Germinal center (tissue), 1 donor: ENCODE results near the gene WSCD1.

Experiments used
- DNase-seq: peaks from one replicate; pipeline ENCODE4 v3.0.0; 2012; ENCODE audit warnings: mixed read lengths, low spot score

WSCD1 gene

DNA sequence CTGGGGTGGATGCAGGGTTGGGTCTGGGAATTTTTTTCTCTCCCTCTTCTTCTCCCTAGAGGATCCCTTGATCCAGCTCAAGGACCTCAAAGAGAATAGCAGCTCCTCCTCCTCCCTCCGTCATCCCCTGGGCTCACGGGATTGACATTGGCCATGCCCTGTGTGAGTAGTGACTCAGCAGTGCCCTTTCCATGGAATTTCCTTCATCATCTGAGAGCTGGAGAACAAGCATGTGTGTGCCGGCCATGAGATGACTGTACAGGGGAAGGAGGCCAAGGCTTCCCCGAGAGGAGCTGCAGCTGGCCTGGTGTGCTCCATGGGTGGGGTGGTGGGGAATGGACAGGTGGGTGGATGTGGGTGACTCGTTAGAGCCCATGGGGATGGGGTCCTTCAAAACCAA is 8.9 kb upstream of the WSCD1 start:
- DNase-seq: no peak

DNA sequence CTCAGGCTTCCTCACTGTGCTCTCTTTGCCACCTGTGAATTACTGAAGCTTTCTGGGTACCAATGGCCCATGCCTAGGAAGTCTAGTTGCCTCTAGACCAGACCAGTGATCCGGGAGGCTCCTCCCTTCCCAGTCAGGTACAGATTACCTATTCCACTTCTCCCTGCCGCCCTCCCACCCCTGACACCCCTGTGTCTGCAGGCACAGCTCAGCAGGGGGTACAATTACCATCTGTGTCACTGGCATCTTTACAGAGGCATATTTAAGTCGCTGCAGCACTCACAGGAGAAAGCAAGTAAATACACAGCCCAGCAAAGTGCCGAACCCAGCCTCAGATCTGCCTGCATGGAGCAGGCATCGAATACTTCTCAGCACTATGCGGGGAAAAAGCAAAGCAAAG is 5.3 kb upstream of the WSCD1 start:
- no peak for DNase-seq

DNA sequence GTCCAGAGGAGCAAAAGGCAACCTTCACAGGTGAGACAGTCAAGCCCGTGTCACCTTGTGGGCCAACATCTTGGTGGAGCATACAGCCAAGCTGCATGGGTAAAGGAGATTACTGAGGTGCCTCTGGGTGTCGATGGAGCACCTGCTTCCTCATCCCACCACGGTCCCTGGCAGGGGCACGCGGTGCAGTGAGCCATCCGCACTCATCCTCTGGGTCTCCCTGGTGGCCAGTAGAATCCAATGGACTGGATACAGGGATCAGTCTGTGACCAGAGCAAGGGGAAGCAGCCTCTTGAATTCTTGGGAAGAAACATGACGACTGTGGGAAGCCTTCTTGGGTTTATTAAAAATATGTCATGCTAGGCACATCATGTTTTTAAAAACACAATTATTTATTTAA is 4.8 kb upstream of the WSCD1 start:
- DNase-seq: no peak

DNA sequence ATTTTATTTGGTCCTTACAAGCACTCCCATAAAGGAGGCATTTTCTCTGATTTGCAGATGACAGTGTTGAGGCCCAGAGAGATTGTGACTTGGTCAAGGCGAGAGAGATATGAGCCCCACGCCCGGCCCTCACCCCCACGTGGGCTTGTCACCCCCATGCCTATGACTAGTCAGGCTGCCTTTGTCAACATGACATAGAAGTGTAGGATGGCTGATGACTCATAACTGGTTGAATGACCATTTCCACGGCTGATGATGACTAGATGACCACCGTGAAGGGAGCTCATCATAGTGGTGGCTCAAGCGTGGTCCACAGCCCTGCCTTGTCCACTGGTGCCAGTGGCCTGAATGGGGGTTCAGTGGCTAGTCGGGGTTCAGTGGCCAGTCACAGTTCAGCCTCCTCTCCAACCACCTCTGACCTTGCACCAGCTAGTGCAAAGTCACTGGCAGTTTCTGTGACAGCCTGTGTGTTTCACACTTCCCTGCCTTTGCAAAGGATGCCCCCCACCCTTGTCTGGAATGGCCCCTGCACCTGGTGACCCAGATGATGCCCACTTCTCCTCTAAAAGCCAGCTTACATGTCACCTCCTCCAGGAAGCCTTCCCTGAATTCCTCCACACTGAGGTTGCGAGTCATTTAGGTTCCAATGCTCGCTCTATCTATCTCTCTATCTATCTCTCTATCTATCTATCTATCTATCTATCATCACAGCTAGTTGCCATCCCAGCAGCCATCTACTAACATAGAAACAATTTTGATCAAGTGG is 3.8 kb upstream of the WSCD1 start:
- DNase-seq: no peak

DNA sequence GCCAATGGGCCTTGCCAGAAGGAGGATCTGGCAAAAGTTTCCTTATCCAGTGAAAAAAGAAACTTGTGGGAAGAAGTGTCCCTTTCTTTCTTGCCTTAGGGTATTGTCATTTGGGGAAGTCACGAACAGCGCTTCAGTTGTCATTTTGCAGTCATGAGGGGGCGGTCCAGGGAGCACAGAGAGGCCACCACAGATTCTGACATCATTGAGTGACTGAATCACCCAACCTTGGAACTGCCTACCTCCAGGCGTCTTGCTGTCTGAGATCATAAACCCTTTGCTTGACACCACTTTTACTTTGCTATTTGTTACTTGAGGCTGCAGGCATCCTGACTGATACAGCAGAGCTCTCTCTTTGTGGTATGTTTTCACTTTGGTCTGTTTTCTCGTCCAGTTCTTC is 3.1 kb upstream of the WSCD1 start:
- DNase-seq: no peak

DNA sequence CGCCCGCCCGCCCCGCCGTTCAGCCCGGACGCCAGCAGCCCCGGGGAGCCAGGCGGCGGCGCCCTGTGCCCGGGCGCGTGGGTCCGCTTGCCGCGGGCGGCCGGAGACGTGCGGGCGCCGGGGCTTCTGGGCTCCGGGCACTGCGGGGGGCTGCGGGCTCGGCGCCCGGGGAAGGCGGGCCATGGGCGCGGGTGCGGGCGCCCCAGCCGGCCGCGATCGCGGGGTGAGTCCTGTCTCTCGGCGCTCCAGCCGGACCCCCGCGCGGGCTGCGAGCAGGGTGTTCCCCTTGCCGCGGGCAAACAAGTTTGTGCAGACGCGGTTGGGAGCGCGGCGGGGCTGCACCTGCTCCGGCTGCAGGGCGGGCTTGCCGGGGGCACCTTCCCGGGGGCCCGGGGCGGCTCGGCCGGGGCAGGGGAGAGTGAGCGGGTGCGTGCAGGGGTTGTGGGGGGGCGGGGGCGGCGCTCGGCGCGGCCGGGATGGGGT is 292 bp downstream of the WSCD1 start:
- DNase-seq: no peak

DNA sequence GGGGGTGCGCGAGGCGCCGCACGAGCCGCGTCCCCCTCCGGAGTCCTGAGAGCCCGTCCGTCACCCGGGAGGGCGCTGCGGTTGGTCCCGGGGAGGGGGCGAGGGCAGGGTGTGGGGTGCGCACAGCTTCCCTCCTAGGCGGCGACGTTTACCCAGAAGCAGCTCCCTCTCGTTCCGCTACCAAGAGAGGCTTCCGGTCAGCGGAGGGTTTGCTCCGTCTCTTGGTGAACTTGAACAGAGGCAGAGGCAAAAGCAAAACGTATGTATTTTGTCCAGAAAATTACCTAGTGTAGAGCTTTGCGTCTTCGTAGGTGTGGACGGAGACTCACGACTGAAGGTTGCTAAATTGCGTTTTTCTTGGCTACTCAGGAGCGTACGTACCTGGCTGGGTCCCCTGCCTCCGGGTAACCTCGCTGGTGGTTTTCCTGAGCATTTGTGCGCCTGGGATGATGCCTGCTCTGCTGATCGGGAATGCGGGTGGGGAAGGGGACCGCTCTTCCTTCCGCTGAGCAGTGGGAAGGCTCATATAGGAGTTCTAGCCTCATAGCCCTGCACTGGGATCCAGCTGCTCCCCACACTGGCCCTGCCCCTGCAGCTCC is 833 bp downstream of the WSCD1 start:
- DNase-seq: no peak

DNA sequence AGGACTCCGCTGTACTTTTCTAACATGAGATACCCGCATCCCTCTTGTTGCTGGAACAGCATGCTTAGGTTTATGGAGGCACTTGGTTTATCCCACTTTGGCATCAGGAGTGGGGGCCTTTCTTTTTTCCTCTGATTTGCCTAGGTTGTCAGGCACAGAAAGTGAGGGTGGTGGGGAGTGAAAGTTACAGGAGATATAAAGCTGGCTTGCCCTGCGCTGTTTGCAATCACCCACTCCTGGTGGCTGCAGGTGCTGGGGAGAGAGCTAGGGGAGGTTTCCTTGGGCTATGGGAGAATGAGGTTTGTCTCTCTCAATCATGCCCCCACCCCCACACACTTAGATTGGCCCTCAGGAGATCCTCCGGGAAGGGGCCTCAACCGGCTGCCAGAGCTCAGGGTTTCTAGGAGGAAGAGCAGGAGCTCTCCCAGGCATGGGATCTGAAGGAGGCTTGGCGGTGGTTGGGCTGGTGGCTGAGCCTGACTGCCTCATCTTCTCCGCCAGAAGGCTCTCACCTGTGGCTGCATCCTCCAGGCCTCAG is 1.4 kb downstream of the WSCD1 start:
- DNase-seq: no peak

DNA sequence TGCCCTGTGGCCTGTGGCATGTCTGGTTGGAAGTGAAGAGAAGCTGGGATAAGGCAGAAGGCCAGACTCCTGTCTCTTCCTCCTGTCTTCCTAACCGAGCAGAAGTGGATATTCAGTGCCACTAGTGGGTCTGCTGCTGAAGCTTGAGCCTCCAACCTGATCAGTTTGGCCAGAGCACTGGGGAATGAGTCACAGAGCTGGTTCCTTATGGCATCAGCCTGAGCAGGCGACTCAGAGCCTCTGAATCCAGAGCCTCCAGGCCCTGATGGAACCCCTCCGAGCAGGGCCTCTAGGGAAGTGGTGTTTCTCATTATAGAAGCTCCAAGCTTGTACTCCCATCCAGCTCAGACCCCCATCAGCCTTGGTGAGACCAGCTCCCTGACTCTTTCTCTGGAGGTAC is 2.0 kb downstream of the WSCD1 start:
- no peak for DNase-seq

DNA sequence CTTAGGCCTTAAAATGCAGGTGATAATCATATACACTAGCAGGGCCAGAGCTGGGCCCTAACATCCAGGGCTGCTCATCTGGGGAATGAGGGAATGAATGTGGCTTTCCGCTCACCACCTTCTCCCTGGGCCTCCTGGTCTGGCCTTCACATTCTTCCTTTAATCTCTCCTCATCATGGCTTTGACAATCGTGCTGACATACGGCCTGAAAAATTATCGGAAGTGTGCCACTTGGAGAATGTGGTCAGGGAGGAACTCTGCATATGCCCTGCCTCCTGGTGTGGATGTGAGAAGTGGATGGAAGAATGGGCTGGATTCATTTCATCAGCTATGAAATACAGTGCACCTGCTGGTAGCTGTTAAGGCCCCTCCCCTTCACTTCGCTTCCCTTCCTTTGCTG is 2.4 kb downstream of the WSCD1 start:
- DNase-seq: no peak

DNA sequence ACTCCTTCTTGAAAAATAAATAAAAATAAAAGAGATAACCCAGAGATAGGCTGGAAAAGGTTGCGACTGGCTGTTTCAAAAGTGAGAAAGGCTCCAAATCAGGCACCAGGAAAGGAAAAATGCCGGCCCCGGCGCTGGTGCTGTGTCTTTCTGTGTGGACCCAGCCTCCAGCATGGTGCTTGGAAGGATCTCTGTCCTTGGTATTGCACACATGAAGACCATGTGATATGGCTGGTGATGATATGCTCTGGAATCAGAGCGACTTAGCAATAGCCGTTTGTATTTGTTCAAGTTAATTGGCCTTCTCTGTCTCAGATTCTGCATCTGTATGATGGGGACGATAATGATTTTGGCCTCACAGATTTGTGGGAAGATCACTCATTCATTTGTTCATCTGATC is 3.4 kb downstream of the WSCD1 start:
- no peak for DNase-seq

DNA sequence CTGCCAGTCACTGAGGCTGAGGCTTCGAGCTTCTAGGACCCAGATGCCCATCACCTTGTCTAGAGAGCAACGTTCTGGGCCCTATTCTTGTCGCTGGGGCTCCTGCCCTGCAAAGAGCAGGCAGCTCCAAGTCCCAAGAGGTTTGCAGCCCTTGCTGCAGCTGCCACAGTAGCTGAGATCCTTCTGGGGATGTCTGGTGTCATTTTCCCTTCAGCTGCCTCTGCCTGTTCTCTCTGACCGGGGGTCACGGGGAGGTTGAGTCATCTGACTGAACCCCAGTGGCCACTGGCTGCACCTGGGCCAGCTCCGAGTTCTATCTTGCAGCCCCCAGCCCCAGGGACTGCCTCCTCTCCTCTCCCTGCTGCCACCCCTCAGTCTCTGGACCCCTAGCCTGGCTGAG is 4.9 kb downstream of the WSCD1 start:
- DNase-seq: no peak

DNA sequence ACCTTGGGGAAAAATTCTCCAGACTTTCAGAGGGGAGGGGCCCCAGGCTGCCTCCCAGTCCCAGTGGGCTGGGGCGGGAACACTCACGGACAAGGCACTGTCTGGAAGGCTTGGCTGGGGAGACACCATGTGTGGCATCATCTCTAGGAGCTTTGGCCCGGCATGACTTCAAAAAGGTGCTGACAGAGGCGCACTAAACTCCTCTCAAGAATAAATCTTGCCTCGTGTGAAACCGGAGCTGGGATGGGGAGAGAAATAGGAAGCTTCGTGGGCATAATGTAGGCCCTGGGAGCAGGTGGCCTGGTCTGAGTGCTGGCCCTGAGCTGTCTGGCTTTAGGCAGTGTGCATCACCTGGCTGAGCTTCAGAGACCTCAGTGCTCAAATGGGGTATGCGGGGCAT is 5.7 kb downstream of the WSCD1 start:
- no peak for DNase-seq

DNA sequence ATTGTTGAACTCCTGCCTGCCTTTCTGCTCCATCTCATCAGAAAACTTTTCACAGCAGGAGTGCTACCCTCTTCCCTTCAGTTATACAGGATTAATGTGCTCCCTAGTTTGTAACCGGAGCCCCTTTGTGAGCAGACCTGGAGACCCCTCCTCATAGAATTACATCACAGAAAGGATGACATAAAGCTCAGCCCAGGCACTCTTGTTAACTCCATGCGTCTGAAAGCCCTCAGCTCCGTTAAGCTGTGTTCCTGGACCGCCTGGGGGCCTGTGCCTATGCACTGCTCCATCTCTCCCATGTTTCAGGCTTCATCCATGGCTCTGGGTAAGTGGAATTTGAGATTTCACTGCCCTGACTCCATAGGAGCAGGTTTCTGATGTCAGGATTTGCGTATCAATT is 7.6 kb downstream of the WSCD1 start:
- no peak for DNase-seq

DNA sequence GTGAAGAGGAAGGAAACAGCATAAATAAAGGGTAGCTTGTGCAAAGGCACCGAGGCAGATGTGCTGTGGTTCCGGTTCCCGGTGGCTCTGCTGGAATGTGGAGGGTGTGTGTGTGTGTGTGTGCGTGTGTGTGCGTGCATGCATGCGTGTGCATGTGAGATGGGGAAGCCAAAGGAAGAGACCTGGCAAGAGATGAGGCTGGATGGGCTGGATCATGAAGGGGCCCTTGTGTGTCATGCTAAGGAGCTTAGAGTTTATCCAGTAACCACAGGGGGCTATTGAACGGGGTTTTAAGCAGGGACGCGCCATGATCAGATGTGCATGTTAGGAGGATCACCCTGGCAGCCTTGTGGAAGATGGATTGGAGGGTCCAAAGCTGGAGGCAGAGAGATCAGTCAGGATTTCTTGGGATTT is 8.3 kb downstream of the WSCD1 start:
- DNase-seq: no peak

DNA sequence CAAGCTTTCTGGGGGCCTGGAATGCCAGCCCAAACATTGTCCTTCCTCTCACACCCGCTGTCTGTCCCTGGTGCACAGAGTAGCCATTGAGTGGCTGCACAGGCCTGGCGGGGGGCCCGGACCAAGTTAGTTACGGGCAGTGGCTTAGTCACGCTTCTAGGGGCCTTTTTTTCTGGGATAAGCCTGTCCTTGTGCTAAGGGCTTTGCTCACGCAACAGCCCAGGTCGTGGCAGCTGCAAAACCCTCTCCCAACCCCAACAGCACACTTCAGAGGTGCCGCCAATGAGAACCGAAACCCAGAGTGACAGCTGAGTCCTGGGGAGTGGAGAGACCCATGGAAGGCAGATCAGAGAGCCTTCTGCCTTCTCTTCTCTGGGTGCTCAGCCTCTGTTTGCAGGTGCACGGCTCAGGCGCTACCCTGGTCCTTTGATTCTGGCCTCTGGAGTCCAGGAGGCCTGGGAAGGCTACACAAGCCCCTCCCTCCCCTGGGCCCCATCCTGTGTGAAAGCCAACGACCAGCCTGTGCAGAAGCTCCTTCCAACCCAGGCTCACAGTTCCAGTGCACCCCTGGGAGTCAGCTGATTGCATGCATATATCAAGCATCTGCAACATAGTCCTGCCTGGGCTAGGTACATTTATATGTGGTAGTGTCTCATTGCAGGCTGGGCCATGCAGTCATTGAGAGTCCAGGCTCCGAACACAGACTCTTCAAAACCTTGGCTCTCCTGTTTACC is 9.1 kb downstream of the WSCD1 start:
- DNase-seq: no peak

DNA sequence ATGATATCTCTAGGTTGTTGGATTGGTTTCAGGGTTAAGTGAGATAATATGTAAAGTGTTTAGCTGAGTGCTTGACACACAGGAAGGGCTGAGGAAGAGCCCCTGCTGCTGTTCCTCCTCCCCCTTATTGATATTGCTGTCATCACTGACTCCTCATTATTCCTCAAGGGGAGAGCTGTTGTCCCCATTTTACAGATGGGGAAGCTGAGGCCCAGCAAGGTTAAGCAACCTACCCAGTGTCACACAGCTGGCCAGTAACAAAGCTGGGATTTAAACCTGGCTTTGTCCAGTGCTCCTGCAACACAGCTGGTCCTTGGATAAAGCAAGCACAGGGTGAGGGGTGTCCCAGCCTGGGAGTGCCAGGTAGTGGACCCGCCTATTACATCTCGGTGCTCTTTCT is 9.8 kb downstream of the WSCD1 start:
- no peak for DNase-seq

DNA sequence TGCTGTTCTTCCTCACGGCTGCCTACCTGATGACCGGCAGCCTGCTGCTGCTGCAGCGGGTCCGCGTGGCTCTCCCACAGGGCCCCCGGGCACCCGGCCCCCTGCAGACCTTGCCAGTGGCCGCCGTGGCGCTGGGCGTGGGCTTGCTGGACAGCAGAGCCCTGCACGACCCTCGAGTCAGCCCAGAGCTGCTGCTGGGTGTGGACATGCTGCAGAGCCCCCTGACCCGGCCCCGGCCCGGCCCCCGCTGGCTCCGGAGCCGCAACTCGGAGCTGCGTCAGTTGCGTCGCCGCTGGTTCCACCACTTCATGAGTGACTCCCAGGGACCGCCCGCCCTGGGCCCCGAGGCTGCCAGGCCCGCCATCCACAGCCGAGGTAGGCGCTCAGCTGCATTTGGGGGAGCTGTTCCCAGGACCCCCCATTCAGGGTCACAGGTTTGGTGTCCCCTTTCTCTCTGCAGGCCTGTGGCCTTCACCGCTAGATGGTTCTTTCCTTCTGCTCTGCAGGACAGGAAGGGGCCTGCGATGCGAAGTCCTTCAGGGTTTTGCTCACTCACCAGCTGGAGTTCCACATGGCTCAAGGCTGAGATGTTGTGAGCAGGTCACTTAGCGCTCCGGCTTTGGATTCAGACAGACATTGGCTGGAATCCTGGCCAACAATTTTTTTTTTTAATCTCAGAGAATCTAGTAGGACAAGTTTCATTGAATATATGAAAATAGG is 10.7 kb downstream of the WSCD1 start:
- no peak for DNase-seq

DNA sequence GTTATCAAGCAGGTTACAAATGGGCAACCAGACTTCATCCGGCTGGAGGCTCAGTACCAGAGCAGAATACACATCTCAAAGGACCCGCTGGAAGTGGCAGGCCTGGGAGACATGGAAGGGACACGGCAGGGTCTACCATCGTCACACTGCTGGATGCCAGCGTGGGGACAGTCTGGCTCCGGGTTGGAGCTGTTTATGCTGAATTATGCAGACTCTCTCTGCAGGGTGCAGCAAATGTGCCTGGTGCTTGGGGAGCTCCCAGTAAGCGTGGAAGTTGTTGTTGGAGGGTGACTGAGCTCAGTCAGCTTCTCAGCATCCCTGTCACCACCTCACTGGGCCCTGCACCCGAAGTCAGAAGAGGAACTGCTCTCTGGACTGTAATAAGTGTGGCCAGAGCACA is 12.2 kb downstream of the WSCD1 start:
- no peak for DNase-seq

DNA sequence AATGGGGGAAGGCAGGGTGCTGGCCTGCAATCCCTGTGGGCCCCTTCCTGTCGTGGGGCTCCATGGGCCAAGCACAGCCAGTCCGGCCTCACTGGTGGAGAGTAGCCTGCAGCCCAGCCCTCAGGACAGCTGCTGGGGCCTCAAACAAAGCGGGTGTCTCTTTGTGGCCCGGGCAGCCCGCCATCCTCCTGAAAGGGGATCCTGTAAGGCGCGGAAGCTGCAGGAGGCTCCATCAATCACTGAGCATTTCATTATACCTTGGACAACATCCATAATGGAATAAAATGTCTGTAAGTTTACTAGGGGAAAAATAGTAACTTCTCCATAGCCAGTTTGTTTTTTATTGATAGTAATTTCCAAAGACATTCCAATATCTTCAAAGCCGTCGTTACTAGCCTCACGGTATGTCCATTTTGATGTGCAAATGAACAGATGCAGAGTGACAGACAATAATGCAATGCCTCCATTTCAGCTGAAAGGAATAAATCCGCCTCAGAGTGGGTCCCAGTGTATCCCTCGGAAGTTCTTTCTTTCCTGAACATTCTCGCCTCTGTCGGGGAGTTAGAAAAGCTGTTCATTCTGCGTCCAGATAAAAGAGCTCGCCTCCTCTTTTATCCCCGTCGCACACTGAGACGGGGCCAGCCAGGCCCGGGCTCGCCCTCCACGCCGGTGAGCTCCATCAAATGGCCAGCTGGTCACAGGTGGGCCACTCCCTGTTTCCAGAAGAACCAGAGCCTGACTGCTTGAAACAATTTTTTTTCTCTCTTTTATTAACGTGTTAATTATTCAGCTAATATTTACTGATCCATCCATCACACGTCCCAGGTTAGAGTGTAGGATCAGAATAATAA is 14.4 kb downstream of the WSCD1 start:
- DNase-seq: no peak

DNA sequence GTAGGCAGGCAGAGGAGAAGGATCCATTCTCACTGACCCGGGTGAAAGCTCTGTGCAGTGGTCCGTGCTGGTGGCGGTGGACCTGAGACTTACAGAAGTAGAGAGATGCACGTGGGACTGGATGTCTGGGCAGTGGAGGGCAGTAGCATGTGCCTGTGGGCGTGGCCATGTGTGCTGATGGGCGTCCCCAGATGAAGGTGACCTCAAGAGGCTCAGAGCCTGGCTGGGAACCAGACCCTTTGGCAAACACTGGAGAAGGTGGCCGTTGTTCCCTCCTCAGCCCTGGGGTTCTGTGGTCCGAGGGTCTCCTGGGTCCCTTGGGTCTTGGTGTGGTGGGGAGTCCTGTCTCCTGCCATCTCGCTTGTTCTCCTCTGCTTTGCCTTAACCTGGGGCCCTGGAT is 15.6 kb downstream of the WSCD1 start:
- DNase-seq: no peak
